Muscle of back (tissue), 11 donors: Measurements from ENCODE around the gene ZBTB7C. TPM values are rescaled to one million over a fixed set of nuclear protein-coding genes. Genes with fewer than 3 reads are reported as not detected.

ENCODE experiments used
- DNase-seq, 3 donors: peaks; one replicate each; pipeline versions ENCODE4 v3.0.0 to v3.0.0-alpha.2; 2013
- polyA plus RNA-seq, 10 donors: library from polyadenylated mRNA; unstranded; fragments of 120-200 nt; gene quantifications; one replicate each; pipeline ENCODE4 v1.2.1, GENCODE V29; 2013; ENCODE audit not compliant: insufficient read length in 10 of 10

Gene ZBTB7C
- polyA plus RNA-seq, 10 donors = 2.6 to 5.8 (median 3.8) TPM

- no peak for DNase-seq
Observed at GRCh38 chr18:48326901-48327675, 82.1 kb downstream of the ZBTB7C start.

- no peak for DNase-seq
Observed at GRCh38 chr18:48325115-48325665, 84.0 kb downstream of the ZBTB7C start.

- DNase-seq = no peak
Observed at GRCh38 chr18:48324651-48325050, 84.5 kb downstream of the ZBTB7C start.

GRCh38 chr18:48323151-48323550, 86.0 kb downstream of the ZBTB7C start:
- DNase-seq = no peak

GRCh38 chr18:48321536-48321935, 87.6 kb downstream of the ZBTB7C start:
- no peak for DNase-seq

GRCh38 chr18:48321121-48321520, 88.1 kb downstream of the ZBTB7C start:
- no peak for DNase-seq

- peak in 1 of 3 donors; percentile 34 for DNase-seq
Observed at GRCh38 chr18:48320639-48320945, 88.6 kb downstream of the ZBTB7C start.

- no peak for DNase-seq
Observed at GRCh38 chr18:48319801-48320638, 89.2 kb downstream of the ZBTB7C start.

GRCh38 chr18:48318436-48318835, 90.7 kb downstream of the ZBTB7C start:
- DNase-seq = no peak

GRCh38 chr18:48317781-48318381, 91.3 kb downstream of the ZBTB7C start:
- no peak for DNase-seq

- DNase-seq = no peak
Observed at GRCh38 chr18:48316177-48316576, 93.0 kb downstream of the ZBTB7C start.

GRCh38 chr18:48314690-48315089, 94.5 kb downstream of the ZBTB7C start:
- no peak for DNase-seq

GRCh38 chr18:48313792-48314191, 95.4 kb downstream of the ZBTB7C start:
- DNase-seq = no peak

- no peak for DNase-seq
Observed at GRCh38 chr18:48312066-48312465, 97.1 kb downstream of the ZBTB7C start.

GRCh38 chr18:48310999-48311398, 98.2 kb downstream of the ZBTB7C start:
- DNase-seq = no peak

GRCh38 chr18:48310353-48310752, 98.8 kb downstream of the ZBTB7C start:
- no peak for DNase-seq

GRCh38 chr18:48308755-48309575, 100.2 kb downstream of the ZBTB7C start:
- no peak for DNase-seq

- DNase-seq = no peak
Observed at GRCh38 chr18:48308027-48308635, 101.1 kb downstream of the ZBTB7C start.

GRCh38 chr18:48306838-48307237, 102.3 kb downstream of the ZBTB7C start:
- DNase-seq = no peak

- DNase-seq = no peak
Observed at GRCh38 chr18:48304906-48305693, 104.1 kb downstream of the ZBTB7C start.
